H9 (cell line): Measurements from ENCODE around the gene DNAH12. TPM values are rescaled to one million over a fixed set of nuclear protein-coding genes. Genes with fewer than 3 reads are reported as not detected.

Experiments used
- DNase-seq: peaks from one replicate; pipeline ENCODE4 v3.0.0-alpha.2; 2017
- H2AFZ ChIP-seq: one replicate; pipeline ENCODE4 v1.6.1; 2013; ENCODE audit warnings: mild to moderate bottlenecking, low read length, control low read depth, moderate library complexity
- H2AK5ac ChIP-seq: 2 replicates; pipeline ENCODE4 v1.6.1; 2013; ENCODE audit warnings: low read length, control low read depth, mixed read lengths; ENCODE audit not compliant: insufficient read length
- H2BK120ac ChIP-seq: one replicate; pipeline ENCODE4 v1.6.1; 2013; ENCODE audit warnings: low read depth, mild to moderate bottlenecking, low read length, control low read depth, inconsistent platforms; ENCODE audit not compliant: poor library complexity, severe bottlenecking
- H2BK12ac ChIP-seq: 2 replicates; pipeline ENCODE4 v1.6.1; 2013; ENCODE audit warnings: low read length, control low read depth, mixed read lengths, low read depth; ENCODE audit not compliant: insufficient read length
- H2BK15ac ChIP-seq: 2 replicates; pipeline ENCODE4 v1.6.1; 2013; ENCODE audit warnings: low read depth, low read length, control low read depth
- H2BK20ac ChIP-seq: one replicate; pipeline ENCODE4 v1.6.1; 2013; ENCODE audit warnings: low read depth, mild to moderate bottlenecking, low read length, control low read depth, inconsistent platforms; ENCODE audit not compliant: poor library complexity, severe bottlenecking
- H2BK5ac ChIP-seq: 2 replicates; pipeline ENCODE4 v1.6.1; 2013; ENCODE audit warnings: low read length, control low read depth, mixed read lengths; ENCODE audit not compliant: insufficient read length
- H3K14ac ChIP-seq: 2 replicates; pipeline ENCODE4 v1.6.1; 2013; ENCODE audit warnings: low read length, control low read depth; ENCODE audit not compliant: insufficient read depth
- H3K18ac ChIP-seq: 2 replicates; pipeline ENCODE4 v1.6.1; 2013; ENCODE audit warnings: low read depth, mild to moderate bottlenecking, mixed read lengths, low read length, control low read depth; ENCODE audit not compliant: insufficient read length
- H3K23ac ChIP-seq: 2 replicates; pipeline ENCODE4 v1.6.1; 2013; ENCODE audit warnings: low read length, control low read depth, mixed read lengths, low read depth; ENCODE audit not compliant: insufficient read length
- H3K23me2 ChIP-seq: 2 replicates; pipeline ENCODE4 v1.6.1; 2013; ENCODE audit warnings: low read depth, mild to moderate bottlenecking, mixed read lengths, low read length, control low read depth; ENCODE audit not compliant: insufficient read length, poor library complexity, severe bottlenecking
- H3K27ac ChIP-seq: 2 replicates; pipeline ENCODE4 v1.5.1; 2013; ENCODE audit warnings: low read length, control low read depth, mixed read lengths, low read depth; ENCODE audit not compliant: insufficient read length
- H3K27me3 ChIP-seq: 2 replicates; pipeline ENCODE4 v1.6.1; 2013; ENCODE audit warnings: low read length, control low read depth, inconsistent platforms; ENCODE audit not compliant: insufficient read depth
- H3K4ac ChIP-seq: 2 replicates; pipeline ENCODE4 v1.6.1; 2013; ENCODE audit warnings: low read depth, mild to moderate bottlenecking, control low read depth, inconsistent platforms, low read length, moderate library complexity
- H3K4me1 ChIP-seq: 2 replicates; pipeline ENCODE4 v1.6.1; 2013; ENCODE audit warnings: low read length, control low read depth, inconsistent platforms; ENCODE audit not compliant: insufficient read depth
- H3K4me2 ChIP-seq: 2 replicates; pipeline ENCODE4 v1.6.1; 2013; ENCODE audit warnings: low read length, control low read depth, mixed read lengths; ENCODE audit not compliant: insufficient read length, insufficient read depth
- H3K56ac ChIP-seq: 2 replicates; pipeline ENCODE4 v1.6.1; 2013; ENCODE audit warnings: low read depth, mild to moderate bottlenecking, mixed read lengths, low read length, control low read depth; ENCODE audit not compliant: insufficient read length
- H3K79me1 ChIP-seq: 2 replicates; pipeline ENCODE4 v1.6.1; 2013; ENCODE audit warnings: low read depth, mild to moderate bottlenecking, moderate library complexity, low read length, control low read depth, inconsistent platforms; ENCODE audit not compliant: insufficient read depth, poor library complexity, severe bottlenecking
- H3K79me2 ChIP-seq: 2 replicates; pipeline ENCODE4 v1.6.1; 2013; ENCODE audit warnings: low read length, control low read depth, inconsistent platforms; ENCODE audit not compliant: insufficient read depth
- H3K9ac ChIP-seq: 2 replicates; pipeline ENCODE4 v1.6.1; 2013; ENCODE audit warnings: low read length, control low read depth, mixed read lengths; ENCODE audit not compliant: insufficient read length; ENCODE audit errors: extremely low read depth
- H3K9me3 ChIP-seq: one replicate; pipeline ENCODE4 v1.6.1; 2013; ENCODE audit warnings: low read depth, low read length, inconsistent platforms; ENCODE audit not compliant: control insufficient read depth
- H3T11ph ChIP-seq: one replicate; pipeline ENCODE4 v1.6.1; 2013; ENCODE audit warnings: mild to moderate bottlenecking, low read length, control low read depth, inconsistent platforms
- H4K20me1 ChIP-seq: one replicate; pipeline ENCODE4 v1.6.1; 2013; ENCODE audit not compliant: control insufficient read depth, insufficient read length, insufficient read depth
- H4K5ac ChIP-seq: 2 replicates; pipeline ENCODE4 v1.6.1; 2013; ENCODE audit warnings: low read depth, mild to moderate bottlenecking, mixed read lengths, low read length, control low read depth; ENCODE audit not compliant: insufficient read length
- H4K8ac ChIP-seq: replicated peaks from 2 replicates; pipeline ENCODE4 v1.6.1; 2013; ENCODE audit warnings: low read length, control low read depth, mixed read lengths, low read depth; ENCODE audit not compliant: insufficient read length
- H4K91ac ChIP-seq: 2 replicates; pipeline ENCODE4 v1.6.1; 2013; ENCODE audit warnings: low read depth, mild to moderate bottlenecking, moderate library complexity, mixed read lengths, low read length, control low read depth; ENCODE audit not compliant: insufficient read length
- H3K27ac Mint-ChIP-seq, 3 experiments: 2 replicates in 2 of 3; 3 replicates in 1 of 3; pipeline ENCODE4 v1.8.0; 2020 to 2021; ENCODE audit warnings: mixed read lengths in 3 of 3, mild to moderate bottlenecking in 1 of 3, moderate library complexity in 1 of 3
- H3K27me3 Mint-ChIP-seq: 2 replicates; pipeline ENCODE4 v1.8.0; 2021; ENCODE audit warnings: low read depth, mild to moderate bottlenecking, moderate library complexity, mixed read lengths
- H3K36me3 Mint-ChIP-seq, 3 experiments: 2 replicates in 2 of 3; 3 replicates in 1 of 3; pipeline ENCODE4 v1.8.0; 2020 to 2021; ENCODE audit warnings: low read depth in 3 of 3, mixed read lengths in 3 of 3; ENCODE audit not compliant: insufficient read depth in 1 of 3
- H3K4me1 Mint-ChIP-seq, 2 experiments: 2 replicates each; pipeline ENCODE4 v1.8.0; 2020; ENCODE audit warnings: mixed read lengths in 2 of 2
- H3K4me3 Mint-ChIP-seq, 2 experiments: 2 replicates in 1 of 2; 3 replicates in 1 of 2; pipeline ENCODE4 v1.8.0; 2020 to 2021; ENCODE audit warnings: mild to moderate bottlenecking in 2 of 2, mixed read lengths in 2 of 2, moderate library complexity in 1 of 2
- H3K9me3 Mint-ChIP-seq, 2 experiments: 2 replicates in 1 of 2; 3 replicates in 1 of 2; pipeline ENCODE4 v1.8.0; 2020; ENCODE audit warnings: mild to moderate bottlenecking in 2 of 2, mixed read lengths in 2 of 2, moderate library complexity in 1 of 2
- CTCF ChIP-seq: fragments of 200-600 bp; sonication (generic); conservative IDR thresholded peaks from 3 replicates; pipeline ENCODE4 v1.8.0; 2021; ENCODE audit warnings: antibody characterized with exemption, mild to moderate bottlenecking
- WGBS: extraction: QIAGEN DNeasy Blood & Tissue Kit; methylation state at CpG from one replicate; pipeline ENCODE4 v1.1.7; 2013; ENCODE audit warnings: missing lambda C conversion rate, low lambda C conversion rate, mixed read lengths; ENCODE audit not compliant: insufficient read length; ENCODE audit errors: extremely low coverage; 5-methylcytosine and 5-hydroxymethylcytosine counted together
- total RNA-seq: library from RNA; stranded (reverse); gene quantifications from 2 replicates; pipeline ENCODE4 v1.2.1, GENCODE V29; 2021

Gene DNAH12
- total RNA-seq, 1 experiment from 2014 or later, result not detected

GRCh38 chr3:57385498-57385897 lies 158.6 kb downstream of the DNAH12 start:
- Histone ChIP-seq H3K56ac (no peak overlapping the region), H2AK5ac (no peak overlapping the region), H3T11ph (no peak overlapping the region), H3K27ac (no peak overlapping the region), H4K5ac (no peak overlapping the region), H3K23ac (no peak overlapping the region), H3K79me1 (no peaks in the 10 kb centered on the region), H2BK12ac (no peak overlapping the region), H2BK20ac (no peak overlapping the region), H3K23me2 (no peaks in the 10 kb centered on the region), H3K79me2 (no peaks in the 10 kb centered on the region), H2BK15ac (no peak overlapping the region), H3K18ac (no peak overlapping the region), H3K14ac (no peak overlapping the region), H3K4me1 (no peaks in the 10 kb centered on the region), H4K20me1 (no peaks in the 10 kb centered on the region), H2BK5ac (no peak overlapping the region), H2BK120ac (no peak overlapping the region), H3K4me2 (no peak overlapping the region), H4K8ac (no peak overlapping the region), H3K27me3 (no peaks in the 10 kb centered on the region), H4K91ac (no peak overlapping the region), H3K4ac (no peak overlapping the region), H3K9me3 (no peaks in the 10 kb centered on the region), H3K9ac (no peak overlapping the region), H2AFZ (no peak overlapping the region)
- H3K27me3 Mint-ChIP-seq, result no peaks in the 10 kb centered on the region
- H3K4me1 Mint-ChIP-seq, result peaks cover 5 to 6% of the 10 kb centered on the region in 2 experiments; a peak in 2 of 4 replicates
- no peak overlapping the region for H3K4me3 Mint-ChIP-seq
- WGBS, result no CpG with 5 or more reads among the region's 5 CpGs
- no peak for DNase-seq
- no peaks in the 10 kb centered on the region for H3K36me3 Mint-ChIP-seq
- no peak for TF ChIP-seq CTCF
- H3K9me3 Mint-ChIP-seq, result no peaks in the 10 kb centered on the region
- H3K27ac Mint-ChIP-seq, result no peak overlapping the region; a peak in 1 of 7 replicates
